Activated CD8-positive, alpha-beta memory T cell treated with anti-CD3 and anti-CD28 coated beads, Interleukin-2, amount 50 U/mL, for 24 hours (primary cell): ENCODE results near the gene TAOK3.
"Not testable (repeated sequence)": the region's sequence is repeated elsewhere in the genome, so short reads cannot be mapped to it uniquely, and the experiment has no call there.

Experiments
- DNase-seq: peaks from one replicate; pipeline ENCODE4 v3.0.0-alpha.2; 2020; ENCODE audit errors: extremely low read depth

Gene TAOK3

GRCh38 chr12:118337194-118337838, 35.4 kb downstream of the TAOK3 start:
- no peak for DNase-seq

GRCh38 chr12:118336123-118336522, 36.6 kb downstream of the TAOK3 start:
- DNase-seq, result no peak

DNA sequence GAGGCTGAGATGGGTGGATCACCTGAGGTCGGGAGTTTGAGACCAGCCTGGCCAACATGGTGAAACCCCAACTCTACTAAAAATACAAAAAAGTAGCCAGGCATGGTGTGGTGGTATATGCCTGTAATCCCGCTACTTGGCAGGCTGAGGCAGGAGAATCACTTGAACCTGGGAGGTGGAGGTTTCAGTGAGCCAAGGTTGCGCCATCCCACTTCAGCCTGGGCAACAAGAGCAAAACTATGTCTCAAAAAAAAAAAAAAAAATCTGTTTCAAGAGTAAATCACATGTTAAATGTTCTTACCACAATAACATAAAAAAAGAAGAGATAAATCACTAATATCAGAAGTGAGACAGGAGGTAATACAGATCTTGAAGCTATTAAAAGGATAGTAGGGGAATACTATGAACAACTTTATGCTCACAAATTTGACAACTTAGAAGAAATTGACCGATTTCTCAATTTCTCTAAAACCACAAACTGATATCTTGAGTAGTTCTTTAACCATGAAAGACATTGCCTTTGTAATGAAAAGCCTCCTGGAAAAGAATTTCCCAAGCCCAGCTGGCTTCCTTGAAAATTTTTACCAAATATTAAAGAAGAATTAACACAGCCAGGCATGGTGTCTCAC, 37.7 kb downstream of the TAOK3 start:
- DNase-seq, result no peak

DNA sequence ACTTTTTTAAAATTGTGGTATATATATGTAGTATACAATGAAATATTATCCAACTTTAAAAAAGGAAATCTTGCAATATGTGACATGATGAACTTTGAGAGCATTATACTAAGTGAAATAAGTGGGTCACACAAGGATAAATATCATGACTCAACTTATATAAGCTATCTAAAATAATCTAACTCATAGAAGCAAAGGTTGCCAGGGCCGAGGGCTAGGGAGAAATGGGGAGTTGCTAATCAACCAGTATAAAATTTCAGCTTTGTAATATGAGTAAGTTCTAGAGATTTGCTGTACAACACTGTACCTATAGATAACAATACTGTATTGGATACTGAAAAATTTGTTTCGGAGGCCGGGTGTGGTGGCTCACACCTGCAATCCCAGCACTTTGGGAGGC, 38.5 kb downstream of the TAOK3 start:
- DNase-seq, result no peak

- no peak for DNase-seq
Observed at GRCh38 chr12:118332511-118332910, 40.2 kb downstream of the TAOK3 start.

GRCh38 chr12:118330421-118331018, 42.2 kb downstream of the TAOK3 start:
- DNase-seq, result no peak

- no peak for DNase-seq
Observed at GRCh38 chr12:118328486-118329330, 44.0 kb downstream of the TAOK3 start.

GRCh38 chr12:118327391-118327790, 45.3 kb downstream of the TAOK3 start:
- DNase-seq, result no peak

GRCh38 chr12:118326991-118327390, 45.7 kb downstream of the TAOK3 start:
- no peak for DNase-seq

DNA sequence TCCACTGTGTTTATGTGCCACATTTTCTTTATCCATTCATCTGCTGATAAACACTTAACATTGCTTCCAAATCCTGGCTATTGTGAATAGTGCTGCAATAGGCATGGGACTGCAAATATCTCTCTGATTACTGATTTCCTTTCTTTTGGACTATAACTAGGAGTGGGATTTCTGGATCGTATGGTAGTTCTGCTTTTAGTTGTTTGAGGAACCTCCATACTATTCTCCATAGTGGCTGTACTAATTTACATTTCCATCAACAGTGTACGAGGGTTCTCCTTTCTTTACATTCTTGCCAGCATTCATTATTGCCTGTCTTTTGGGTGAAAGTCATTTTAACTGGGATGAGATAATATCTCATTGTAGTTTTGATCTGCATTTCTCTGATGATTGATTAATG, 47.6 kb downstream of the TAOK3 start:
- no peak for DNase-seq

GRCh38 chr12:118319627-118320026, 53.1 kb downstream of the TAOK3 start:
- no peak for DNase-seq

DNA sequence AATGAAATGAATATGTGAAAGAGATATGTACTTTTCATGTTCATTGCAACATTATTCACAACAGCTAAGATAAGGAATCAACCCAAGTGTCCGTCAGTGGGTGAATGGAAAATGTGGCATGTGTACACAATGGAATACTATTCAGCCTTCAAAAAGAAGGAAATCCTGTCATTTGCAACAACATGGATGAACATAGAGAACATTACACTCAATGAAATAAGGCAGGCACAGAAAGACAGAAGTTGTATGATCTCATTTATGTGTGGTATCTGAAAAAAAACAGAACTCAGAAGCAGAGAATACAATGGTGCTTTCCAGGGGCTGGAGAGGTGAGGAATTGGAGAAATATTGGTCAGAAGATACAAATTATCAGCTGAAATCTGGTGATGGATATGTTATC, 54.0 kb downstream of the TAOK3 start:
- no peak for DNase-seq

- DNase-seq, result no peak
Observed at GRCh38 chr12:118317729-118318128, 55.0 kb downstream of the TAOK3 start.

- no peak for DNase-seq
Observed at GRCh38 chr12:118315821-118316220, 56.9 kb downstream of the TAOK3 start.

DNA sequence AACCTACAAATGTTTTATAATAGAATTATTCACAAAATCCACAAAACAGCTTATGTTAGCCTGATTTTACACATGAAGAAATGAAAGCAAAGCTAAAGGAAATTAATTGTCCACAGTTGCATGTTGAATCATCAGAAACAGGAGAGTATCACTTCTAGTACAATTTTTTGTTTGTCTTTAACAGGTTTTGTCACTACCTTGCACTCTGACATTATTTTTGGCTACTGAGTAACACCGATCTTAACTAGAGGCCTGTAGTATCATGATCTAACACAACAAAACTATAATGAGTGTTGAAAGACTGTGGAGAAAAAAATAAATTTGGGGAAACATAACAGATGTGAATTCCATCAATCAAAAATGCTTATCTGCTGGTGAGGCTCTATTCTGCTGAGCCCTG, 60.1 kb downstream of the TAOK3 start:
- DNase-seq, result no peak

DNA sequence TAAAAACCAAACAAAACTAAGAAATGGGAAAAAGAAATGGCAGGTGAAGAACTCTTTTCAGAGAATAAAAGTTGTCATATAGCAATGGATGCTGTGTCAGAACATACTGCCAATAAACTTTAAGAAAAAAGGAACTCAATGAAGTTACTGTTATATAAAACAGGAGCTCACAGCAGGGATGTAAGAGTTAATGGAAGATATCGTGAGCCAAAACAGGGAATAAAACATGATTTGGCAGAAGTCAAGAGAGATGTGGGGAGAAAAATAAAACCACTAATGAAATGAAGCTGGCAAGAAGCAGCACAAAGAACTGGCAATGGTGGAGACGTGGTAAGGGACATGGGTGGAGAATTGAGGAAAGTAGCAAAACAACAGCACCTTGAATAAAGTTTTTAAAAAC, 61.0 kb downstream of the TAOK3 start:
- no peak for DNase-seq

GRCh38 chr12:118310320-118310719, 62.4 kb downstream of the TAOK3 start:
- DNase-seq, result no peak

- DNase-seq, result not testable (repeated sequence)
Observed at GRCh38 chr12:118308006-118308405, 64.7 kb downstream of the TAOK3 start.

DNA sequence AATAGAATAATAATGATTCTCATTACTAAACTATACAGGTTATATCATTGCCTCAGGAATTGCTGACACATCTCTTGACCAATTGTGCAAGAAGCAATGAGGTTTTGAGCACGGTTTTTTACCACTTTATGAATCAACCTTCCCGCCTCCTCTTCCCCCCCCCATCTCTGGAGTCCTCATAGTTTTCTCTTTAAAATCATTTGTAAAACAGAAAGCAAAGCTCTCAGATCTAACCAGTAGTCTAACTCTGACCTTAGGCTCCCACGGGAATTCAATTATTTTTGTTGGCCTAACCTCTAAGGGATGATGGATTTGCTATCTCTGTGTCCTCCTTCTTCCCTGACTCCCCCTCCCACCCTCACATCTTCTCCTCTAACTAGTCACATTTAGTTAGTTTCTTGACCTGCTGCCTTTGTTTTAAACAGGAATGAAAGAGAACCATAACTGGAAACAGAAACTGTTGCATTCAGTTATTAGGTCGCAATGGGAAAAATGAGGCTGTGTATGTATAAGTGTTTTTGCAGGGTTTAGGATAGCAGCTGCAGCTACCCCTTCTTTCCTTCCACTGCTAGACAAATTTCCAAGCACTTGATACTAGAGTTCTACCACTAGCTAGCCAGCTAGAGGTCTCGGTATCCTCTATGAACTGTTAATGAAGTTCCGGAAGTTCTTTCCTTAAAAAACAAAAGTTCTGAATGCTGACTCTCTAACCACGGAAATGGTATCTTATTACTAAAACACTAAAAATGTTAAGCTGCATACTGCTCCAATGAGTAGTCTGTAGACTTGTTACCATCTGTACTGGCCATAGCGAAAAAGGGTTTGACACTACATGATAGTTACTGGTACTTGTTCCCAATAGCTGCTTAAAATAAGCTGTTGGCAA, 65.4 kb downstream of the TAOK3 start:
- DNase-seq, result peak; percentile 7

DNA sequence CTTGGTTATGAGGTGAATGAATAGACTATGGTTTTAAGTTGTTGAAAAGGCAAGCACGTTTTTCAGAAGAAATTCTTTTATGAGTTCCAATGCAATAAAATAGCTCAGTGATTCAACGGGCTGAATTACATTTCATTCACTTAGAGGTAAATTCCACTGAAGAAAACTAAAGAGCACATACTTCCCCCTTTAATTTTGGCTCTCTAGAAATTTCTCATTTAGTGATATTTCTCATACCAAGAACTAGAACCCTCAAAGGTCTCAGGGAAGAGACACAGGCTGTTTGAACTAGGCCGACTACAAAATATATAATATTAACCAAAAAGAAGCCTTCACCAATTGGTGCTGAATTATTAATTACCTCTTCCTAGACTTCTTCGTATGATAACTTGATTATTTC, 68.6 kb downstream of the TAOK3 start:
- DNase-seq, result no peak

GRCh38 chr12:118302053-118302452, 70.7 kb downstream of the TAOK3 start:
- DNase-seq, result no peak
